VCaP (cell line): ENCODE data around the gene ATRX.
A peak's percentile ranks its signal among the peaks of the same experiment; 100 is the strongest.
"Not testable (repeated sequence)": the region's sequence is repeated elsewhere in the genome, so short reads cannot be mapped to it uniquely, and the experiment has no call there.

Experiments
- H3K27ac ChIP-seq: fragments of 450-650 bp; 2 replicates; pipeline ENCODE4 v1.5.1; 2017
- TF ChIP-seq, protein P1 (sequence below): fragments of 450-650 bp; conservative IDR thresholded peaks from 2 replicates; pipeline ENCODE4 v1.5.1; 2017; ENCODE audit warnings: mild to moderate bottlenecking, moderate library complexity

ATRX gene

GRCh38 chrX:77638397-77638796, 147.6 kb downstream of the ATRX start:
- TF ChIP-seq, protein P1, sequence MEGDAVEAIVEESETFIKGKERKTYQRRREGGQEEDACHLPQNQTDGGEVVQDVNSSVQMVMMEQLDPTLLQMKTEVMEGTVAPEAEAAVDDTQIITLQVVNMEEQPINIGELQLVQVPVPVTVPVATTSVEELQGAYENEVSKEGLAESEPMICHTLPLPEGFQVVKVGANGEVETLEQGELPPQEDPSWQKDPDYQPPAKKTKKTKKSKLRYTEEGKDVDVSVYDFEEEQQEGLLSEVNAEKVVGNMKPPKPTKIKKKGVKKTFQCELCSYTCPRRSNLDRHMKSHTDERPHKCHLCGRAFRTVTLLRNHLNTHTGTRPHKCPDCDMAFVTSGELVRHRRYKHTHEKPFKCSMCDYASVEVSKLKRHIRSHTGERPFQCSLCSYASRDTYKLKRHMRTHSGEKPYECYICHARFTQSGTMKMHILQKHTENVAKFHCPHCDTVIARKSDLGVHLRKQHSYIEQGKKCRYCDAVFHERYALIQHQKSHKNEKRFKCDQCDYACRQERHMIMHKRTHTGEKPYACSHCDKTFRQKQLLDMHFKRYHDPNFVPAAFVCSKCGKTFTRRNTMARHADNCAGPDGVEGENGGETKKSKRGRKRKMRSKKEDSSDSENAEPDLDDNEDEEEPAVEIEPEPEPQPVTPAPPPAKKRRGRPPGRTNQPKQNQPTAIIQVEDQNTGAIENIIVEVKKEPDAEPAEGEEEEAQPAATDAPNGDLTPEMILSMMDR = no peak
- H3K27ac ChIP-seq = no peak overlapping the region

DNA sequence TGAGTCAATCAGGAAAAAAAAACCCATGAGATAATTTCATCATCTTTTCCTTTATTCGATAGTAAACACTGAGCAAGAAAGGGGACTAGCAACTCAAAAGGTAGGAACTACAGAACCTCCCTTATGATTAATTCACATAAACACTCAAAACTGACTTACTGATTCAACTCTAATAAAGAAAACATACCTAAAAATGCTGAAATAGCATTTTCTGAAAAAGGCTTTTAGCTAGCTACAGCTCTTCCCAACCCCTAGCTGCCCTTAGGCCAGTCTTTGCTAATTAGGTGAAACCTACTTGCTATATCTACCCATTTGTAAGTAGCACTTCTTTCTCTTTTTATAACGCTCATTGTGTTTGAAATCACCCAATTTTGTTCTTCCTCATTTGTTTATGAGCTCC, 150.6 kb downstream of the ATRX start:
- TF ChIP-seq, protein P1 = no peak
- no peak overlapping the region for H3K27ac ChIP-seq

DNA sequence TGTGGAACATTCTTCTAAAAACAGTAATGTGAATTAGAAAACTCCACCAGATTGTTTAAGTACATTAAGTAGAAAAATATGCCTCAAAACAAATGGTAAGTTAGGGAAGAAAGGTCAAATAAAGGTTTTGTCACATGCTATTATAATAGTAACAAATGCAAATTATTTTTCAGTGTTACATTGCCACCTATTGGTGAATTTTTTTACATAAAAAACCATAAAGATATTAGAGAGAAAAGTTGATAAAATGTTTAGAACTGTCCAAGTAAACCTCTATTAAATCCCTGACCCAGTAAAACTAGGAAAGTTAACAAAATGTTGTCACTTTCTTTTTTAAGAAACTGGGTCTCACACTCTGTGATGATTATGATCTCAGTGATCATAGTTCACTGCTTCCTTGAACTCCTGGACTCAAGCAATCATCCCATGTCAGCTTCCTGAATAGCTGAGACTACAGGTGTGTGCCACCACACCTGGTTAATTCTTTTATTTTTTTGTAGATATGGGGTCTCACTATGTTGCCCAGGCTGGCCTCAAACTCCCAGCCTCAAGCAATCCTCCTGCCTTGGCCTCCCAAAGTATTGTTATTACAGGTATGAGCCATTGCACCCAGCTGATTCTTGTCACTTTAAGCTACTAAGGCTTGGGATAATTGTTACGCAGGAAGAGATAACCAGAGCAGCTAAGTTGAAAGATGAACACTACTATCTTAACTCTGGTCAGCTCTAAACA, 157.6 kb downstream of the ATRX start:
- TF ChIP-seq, protein P1 = peak; percentile 21; the same call in 1 of the 2 replicates
- H3K27ac ChIP-seq = no peak overlapping the region

GRCh38 chrX:77622672-77623071, 163.3 kb downstream of the ATRX start:
- TF ChIP-seq, protein P1 = no peak
- no peak overlapping the region for H3K27ac ChIP-seq

DNA sequence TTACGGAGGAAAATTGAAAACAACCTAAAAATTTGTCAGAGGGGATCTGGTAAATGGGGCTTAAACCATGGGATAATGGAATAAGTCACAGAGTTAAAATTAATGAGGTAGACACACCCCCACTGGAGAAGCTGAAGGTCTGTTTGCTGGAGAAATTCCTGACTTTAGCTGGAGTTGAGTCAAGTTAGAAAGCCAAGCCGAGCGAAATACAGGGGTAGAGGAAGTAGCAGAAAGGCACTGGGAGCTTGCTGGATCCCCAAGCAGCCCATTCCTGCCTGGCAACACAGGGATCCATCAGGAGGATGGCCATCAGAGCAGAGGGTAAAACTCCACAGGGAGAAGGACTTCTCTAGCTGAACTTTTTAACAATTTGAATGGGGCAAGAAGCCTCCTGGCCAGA, 163.8 kb downstream of the ATRX start:
- H3K27ac ChIP-seq = no peak overlapping the region
- TF ChIP-seq, protein P1 = no peak

DNA sequence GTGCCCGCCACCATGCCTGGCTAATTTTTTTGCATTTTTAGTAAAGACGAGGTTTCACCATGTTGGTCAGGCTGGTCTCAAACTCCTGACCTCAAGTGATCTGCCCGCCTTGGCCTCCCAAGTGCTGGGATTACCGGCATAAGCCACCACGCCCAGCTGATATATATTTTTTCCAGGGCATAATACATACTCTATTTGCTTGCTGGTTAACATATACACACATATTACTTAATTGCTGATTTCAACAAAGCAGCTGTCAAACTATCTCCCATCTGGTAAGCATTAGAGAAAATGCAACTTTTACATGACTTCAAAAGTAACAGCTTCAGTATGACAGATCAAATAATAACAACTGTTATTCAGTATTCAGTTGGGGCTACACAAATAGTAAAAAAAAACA, 164.6 kb downstream of the ATRX start:
- H3K27ac ChIP-seq = not testable (repeated sequence)

DNA sequence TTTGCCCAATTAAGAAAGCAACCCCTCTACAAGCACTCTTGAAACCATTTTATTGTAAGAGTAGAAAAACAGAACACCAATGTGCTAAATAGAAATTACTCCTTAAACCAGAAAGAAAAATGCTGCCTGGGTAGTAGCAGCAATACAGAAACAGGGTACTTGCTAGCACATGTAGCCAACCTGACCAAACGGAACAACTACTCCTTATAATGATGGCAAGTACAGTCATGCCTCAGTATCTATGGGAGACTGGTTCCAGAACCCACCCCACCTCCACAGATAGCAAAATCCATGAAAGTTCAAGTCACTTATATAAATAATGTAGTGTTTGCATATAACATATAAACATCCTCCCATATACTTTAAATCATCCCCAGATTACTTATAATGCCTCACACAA, 168.8 kb downstream of the ATRX start:
- H3K27ac ChIP-seq = no peak overlapping the region
- TF ChIP-seq, protein P1 = no peak

GRCh38 chrX:77603635-77604336, 182.2 kb downstream of the ATRX start:
- TF ChIP-seq, protein P1 = no peak
- H3K27ac ChIP-seq = no peak overlapping the region
